ENCODE results near the gene CPEB1.

GRCh38 chr15:82650046-82650670 lies 3.0 kb upstream of the CPEB1 start:
- TF ChIP-seq, protein P1, sequence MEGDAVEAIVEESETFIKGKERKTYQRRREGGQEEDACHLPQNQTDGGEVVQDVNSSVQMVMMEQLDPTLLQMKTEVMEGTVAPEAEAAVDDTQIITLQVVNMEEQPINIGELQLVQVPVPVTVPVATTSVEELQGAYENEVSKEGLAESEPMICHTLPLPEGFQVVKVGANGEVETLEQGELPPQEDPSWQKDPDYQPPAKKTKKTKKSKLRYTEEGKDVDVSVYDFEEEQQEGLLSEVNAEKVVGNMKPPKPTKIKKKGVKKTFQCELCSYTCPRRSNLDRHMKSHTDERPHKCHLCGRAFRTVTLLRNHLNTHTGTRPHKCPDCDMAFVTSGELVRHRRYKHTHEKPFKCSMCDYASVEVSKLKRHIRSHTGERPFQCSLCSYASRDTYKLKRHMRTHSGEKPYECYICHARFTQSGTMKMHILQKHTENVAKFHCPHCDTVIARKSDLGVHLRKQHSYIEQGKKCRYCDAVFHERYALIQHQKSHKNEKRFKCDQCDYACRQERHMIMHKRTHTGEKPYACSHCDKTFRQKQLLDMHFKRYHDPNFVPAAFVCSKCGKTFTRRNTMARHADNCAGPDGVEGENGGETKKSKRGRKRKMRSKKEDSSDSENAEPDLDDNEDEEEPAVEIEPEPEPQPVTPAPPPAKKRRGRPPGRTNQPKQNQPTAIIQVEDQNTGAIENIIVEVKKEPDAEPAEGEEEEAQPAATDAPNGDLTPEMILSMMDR (IDR thresholded peaks at IDR 0.05) = no peak
- no peak for TF ChIP-seq EZH2 (IDR thresholded peaks at IDR 0.05; ENCODE audit: borderline replicate concordance, insufficient read depth, low read depth, low read length, poor library complexity, severe bottlenecking)

Measured in B cell (primary cell).